ENCODE measurements around the gene CYP3A5. TPM values are rescaled to one million over a fixed set of nuclear protein-coding genes. Genes with fewer than 3 reads are reported as not detected.

Gene CYP3A5
- total and polyA plus RNA-seq, 9 of the 15 experiments (the other 6 are each of a cell fraction or from before 2014, with no cell fraction given), result 0.73 to 2.8 (median 1.5) TPM

GRCh38 chr7:99694201-99694911 lies 14.6 kb upstream of the CYP3A5 start (continued):
- TF ChIP-seq PBX2 (CRISPR knock-in tag; IDR thresholded peaks at IDR 0.05; ENCODE audit: low read depth) (no peak), PBX2 (tag; conservative IDR thresholded peaks at IDR 0.05; ENCODE audit: low read depth) (peak; percentile 63), ZNF354B (CRISPR knock-in tag; IDR thresholded peaks at IDR 0.05) (no peak), GABPB1 (CRISPR knock-in tag; IDR thresholded peaks at IDR 0.05) (no peak), SMARCA4 (IDR thresholded peaks at IDR 0.05) (peak; percentile 52; the same call in 1 of the 2 replicates), CBFA2T3 (IDR thresholded peaks at IDR 0.05) (peak; percentile 58), CTBP1 (IDR thresholded peaks at IDR 0.05; ENCODE audit: borderline replicate concordance) (peak; percentile 80; the same call in 1 of the 2 replicates), SMARCE1 (IDR thresholded peaks at IDR 0.05) (0 out of 2 replicates have a peak, but pooled peaks have one; percentile 36), DPF2 (IDR thresholded peaks at IDR 0.05) (0 out of 2 replicates have a peak, but pooled peaks have one; percentile 18), NFATC3 (IDR thresholded peaks at IDR 0.05) (0 out of 2 replicates have a peak, but pooled peaks have one; percentile 49), PKNOX1 (IDR thresholded peaks at IDR 0.05) (peak; percentile 82), SOX6 (IDR thresholded peaks at IDR 0.05) (0 out of 2 replicates have a peak, but pooled peaks have one; percentile 28), SLC30A9 (CRISPR knock-in tag; IDR thresholded peaks at IDR 0.05) (no peak), TAF15 (IDR thresholded peaks at IDR 0.05; ENCODE audit: low read depth, low read length) (no peak), ATF4 (CRISPR knock-in tag; IDR thresholded peaks at IDR 0.05) (0 out of 2 replicates have a peak, but pooled peaks have one; percentile 16), FOSL1 (tag; conservative IDR thresholded peaks at IDR 0.05) (peak; percentile 5; the same call in 1 of the 2 replicates), XRCC5 (IDR thresholded peaks at IDR 0.05; ENCODE audit: low read depth, low read length) (no peak), EP300 (IDR thresholded peaks at IDR 0.05; ENCODE audit: low read length) (peak; percentile 36), DDX20 (tag; IDR thresholded peaks at IDR 0.05; ENCODE audit: low read depth) (no peak), ZNF512 (tag; IDR thresholded peaks at IDR 0.05) (peak; percentile 46; the same call in 1 of the 2 replicates), MEIS2 (IDR thresholded peaks at IDR 0.05; ENCODE audit: partially characterized antibody) (peak; percentile 86), BRCA1 (IDR thresholded peaks at IDR 0.05) (no peak), BRCA1 (CRISPR knock-in tag; IDR thresholded peaks at IDR 0.05) (no peak), MTA3 (IDR thresholded peaks at IDR 0.05; ENCODE audit: borderline replicate concordance) (peak; percentile 26; the same call in 1 of the 2 replicates)

Measured in K562 (cell line).